ENCODE measurements around the gene CAMK2G.
A peak's percentile ranks its signal among the peaks of the same experiment; 100 is the strongest.

The CAMK2G gene

DNA sequence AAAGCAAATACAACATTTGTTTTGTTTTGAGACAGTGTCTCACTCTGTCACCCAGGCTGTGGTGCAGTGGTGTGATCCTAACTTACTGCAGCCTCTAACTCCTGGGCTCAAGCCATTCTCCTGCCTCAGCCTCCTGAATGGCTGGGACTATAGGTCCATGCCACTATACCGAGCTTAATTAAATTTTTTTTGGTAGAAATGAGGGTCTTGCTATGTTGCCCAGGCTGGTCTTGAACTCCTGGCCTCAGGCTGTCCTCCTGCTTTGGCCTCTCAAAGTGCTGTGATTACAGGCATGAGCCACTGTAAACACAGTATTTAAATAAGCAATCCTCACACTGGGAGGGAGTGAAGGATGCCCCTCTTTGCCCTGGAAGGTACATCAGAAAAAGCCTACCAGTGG lies 4.0 kb upstream of the CAMK2G start:
- DNase-seq (ENCODE audit: low read depth), result no peak
- no peak overlapping the region for H3K4me3 ChIP-seq (ENCODE audit: low read length)
- TF ChIP-seq, protein P1, sequence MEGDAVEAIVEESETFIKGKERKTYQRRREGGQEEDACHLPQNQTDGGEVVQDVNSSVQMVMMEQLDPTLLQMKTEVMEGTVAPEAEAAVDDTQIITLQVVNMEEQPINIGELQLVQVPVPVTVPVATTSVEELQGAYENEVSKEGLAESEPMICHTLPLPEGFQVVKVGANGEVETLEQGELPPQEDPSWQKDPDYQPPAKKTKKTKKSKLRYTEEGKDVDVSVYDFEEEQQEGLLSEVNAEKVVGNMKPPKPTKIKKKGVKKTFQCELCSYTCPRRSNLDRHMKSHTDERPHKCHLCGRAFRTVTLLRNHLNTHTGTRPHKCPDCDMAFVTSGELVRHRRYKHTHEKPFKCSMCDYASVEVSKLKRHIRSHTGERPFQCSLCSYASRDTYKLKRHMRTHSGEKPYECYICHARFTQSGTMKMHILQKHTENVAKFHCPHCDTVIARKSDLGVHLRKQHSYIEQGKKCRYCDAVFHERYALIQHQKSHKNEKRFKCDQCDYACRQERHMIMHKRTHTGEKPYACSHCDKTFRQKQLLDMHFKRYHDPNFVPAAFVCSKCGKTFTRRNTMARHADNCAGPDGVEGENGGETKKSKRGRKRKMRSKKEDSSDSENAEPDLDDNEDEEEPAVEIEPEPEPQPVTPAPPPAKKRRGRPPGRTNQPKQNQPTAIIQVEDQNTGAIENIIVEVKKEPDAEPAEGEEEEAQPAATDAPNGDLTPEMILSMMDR (IDR thresholded peaks at IDR 0.05; ENCODE audit: insufficient read depth, low read depth, low read length, missing control alignments), result no peak

DNA sequence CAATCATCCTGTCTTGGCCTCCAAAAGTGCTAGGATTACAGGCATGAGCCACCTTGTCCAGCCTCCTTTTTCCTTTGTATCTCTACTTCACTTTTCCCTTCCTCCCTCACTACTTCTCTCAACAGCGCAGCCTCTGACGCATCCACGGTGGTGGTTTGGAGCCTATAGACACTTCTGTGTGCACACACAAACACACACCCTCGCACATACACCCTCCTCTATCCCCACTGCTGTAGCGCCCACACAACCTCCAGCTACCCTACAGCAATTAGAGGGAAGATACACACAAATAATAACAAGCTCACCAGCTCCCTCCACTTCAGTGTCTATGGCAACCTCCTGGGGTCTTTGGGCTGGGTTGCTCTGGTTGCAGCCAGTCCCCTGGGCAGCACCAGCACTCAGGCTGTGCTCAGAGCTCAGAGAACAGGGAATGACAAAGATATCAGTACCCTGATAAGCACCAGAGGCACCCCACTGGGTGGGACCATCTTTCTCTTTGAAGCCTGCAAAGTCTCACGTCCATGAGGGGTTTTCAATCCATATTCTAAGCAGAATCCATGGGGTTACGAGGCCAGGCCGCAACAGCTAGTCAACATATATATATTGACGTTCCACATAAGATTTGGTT lies 3.3 kb upstream of the CAMK2G start:
- H3K4me3 ChIP-seq (ENCODE audit: low read length), result no peak overlapping the region
- no peak for DNase-seq (ENCODE audit: low read depth)
- TF ChIP-seq, protein P1 (IDR thresholded peaks at IDR 0.05; ENCODE audit: insufficient read depth, low read depth, low read length, missing control alignments), result no peak

GRCh38 chr10:73876971-73877370 lies 2.6 kb upstream of the CAMK2G start:
- H3K4me3 ChIP-seq (ENCODE audit: low read length), result no peak overlapping the region
- TF ChIP-seq, protein P1 (IDR thresholded peaks at IDR 0.05; ENCODE audit: insufficient read depth, low read depth, low read length, missing control alignments), result no peak
- DNase-seq (ENCODE audit: low read depth), result peak; percentile 67

- TF ChIP-seq, protein P1 (IDR thresholded peaks at IDR 0.05; ENCODE audit: insufficient read depth, low read depth, low read length, missing control alignments), result no peak
- no peak for DNase-seq (ENCODE audit: low read depth)
- no peak overlapping the region for H3K4me3 ChIP-seq (ENCODE audit: low read length)
These were observed 2.2 kb upstream of the CAMK2G start for GRCh38 chr10:73876566-73876965.

- H3K4me3 ChIP-seq (ENCODE audit: low read length), result no peak overlapping the region
- peak; percentile 49 for DNase-seq (ENCODE audit: low read depth)
- TF ChIP-seq, protein P1 (IDR thresholded peaks at IDR 0.05; ENCODE audit: insufficient read depth, low read depth, low read length, missing control alignments), result no peak
These were observed 1.8 kb upstream of the CAMK2G start for GRCh38 chr10:73876157-73876556.

DNA sequence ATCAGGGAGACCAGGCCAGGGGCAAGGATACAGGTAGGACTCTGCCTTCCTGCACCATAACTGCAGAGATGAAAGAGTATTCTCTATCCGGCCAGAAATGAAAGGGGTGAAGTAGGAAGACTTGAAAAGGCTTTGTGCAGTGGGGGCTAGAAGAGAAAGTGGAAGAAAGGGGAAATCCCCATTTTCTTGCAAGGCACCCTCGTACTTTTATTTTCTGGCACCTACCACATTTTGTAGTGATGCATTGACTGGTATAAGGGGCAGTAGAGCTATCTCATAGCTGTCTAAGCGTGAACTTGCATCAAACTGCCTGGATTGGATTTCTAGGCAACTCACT lies 752 bp upstream of the CAMK2G start:
- no peak for DNase-seq (ENCODE audit: low read depth)
- TF ChIP-seq, protein P1 (IDR thresholded peaks at IDR 0.05; ENCODE audit: insufficient read depth, low read depth, low read length, missing control alignments), result no peak
- no peak overlapping the region for H3K4me3 ChIP-seq (ENCODE audit: low read length)

DNA sequence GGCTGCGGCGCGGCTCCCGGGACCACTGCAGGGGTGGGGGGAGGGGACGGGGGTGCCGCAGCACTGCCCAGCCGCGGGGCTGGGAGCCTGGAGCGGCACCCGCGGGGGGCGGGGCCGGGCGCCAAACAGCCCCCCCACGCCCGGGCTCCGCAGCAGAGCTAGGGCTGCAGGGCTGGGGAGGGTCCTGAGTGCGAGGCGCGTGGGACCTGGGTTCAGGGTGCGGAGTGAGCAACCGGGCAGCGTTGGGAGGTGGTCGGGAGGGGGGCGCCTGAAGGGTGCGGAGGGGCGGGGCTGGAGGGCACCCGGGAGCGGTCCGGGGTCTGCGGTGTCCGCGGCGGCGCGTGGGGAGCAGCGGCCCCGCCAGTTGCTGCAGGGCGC lies 528 bp downstream of the CAMK2G start:
- no peak for DNase-seq (ENCODE audit: low read depth)
- H3K4me3 ChIP-seq (ENCODE audit: low read length), result peak overlapping the region; percentile 50
- TF ChIP-seq, protein P1 (IDR thresholded peaks at IDR 0.05; ENCODE audit: insufficient read depth, low read depth, low read length, missing control alignments), result no peak
